ENCODE data around the gene ZNF587B. TPM values are rescaled to one million over a fixed set of nuclear protein-coding genes. Genes with fewer than 3 reads are reported as not detected.
"Not testable (repeated sequence)": the region's sequence is repeated elsewhere in the genome, so short reads cannot be mapped to it uniquely, and the experiment has no call there.

Gene ZNF587B
- total and polyA plus RNA-seq, 2 donors (not counting 1 experiment from before 2014, with no cell fraction given) = 6.5 to 12.4 TPM

- Histone ChIP-seq H3K4me3 (replicated peaks in 1 of 4; ENCODE audit: control extremely low read depth in 1 of 4, insufficient read depth in 1 of 4, low read depth in 3 of 4, low read length in 4 of 4) (peak overlapping the region; percentile 71 to 86 (median 82)), H3K9me3 (ENCODE audit: control insufficient read depth, insufficient read depth, low read depth, low read length) (no peaks in the 10 kb centered on the region), H3K36me3 (ENCODE audit: control insufficient read depth, insufficient read depth, low read length) (peaks cover 4% of the 10 kb centered on the region), H3K27ac (ENCODE audit: insufficient read depth, low read length) (peak overlapping the region; percentile 84), H3K9ac (ENCODE audit: insufficient read depth, low read length) (peak overlapping the region; percentile 81), H3K4me1 (ENCODE audit: control insufficient read depth, extremely low read depth, insufficient read depth, low read length) (no peaks in the 10 kb centered on the region), H3K4me2 (ENCODE audit: extremely low read depth, insufficient read depth, low read length) (peak overlapping the region; percentile 95), H4K20me1 (ENCODE audit: control insufficient read depth, extremely low read depth, insufficient read depth, low read length) (no peaks in the 10 kb centered on the region), H3K79me2 (ENCODE audit: control insufficient read depth, insufficient read depth, low read length) (peaks cover 30% of the 10 kb centered on the region), H2AFZ (ENCODE audit: low read length) (no peak overlapping the region), H3K27me3 (ENCODE audit: control insufficient read depth, insufficient read depth, low read length) (no peaks in the 10 kb centered on the region)
- TF ChIP-seq EZH2 (IDR thresholded peaks at IDR 0.05; ENCODE audit: low read length, missing control alignments) (no peak), CTCF (conservative IDR thresholded peaks at IDR 0.05 in 1 of 2, IDR thresholded peaks at IDR 0.05 in 1 of 2; ENCODE audit: low read depth in 1 of 2, low read length in 2 of 2) (no peak)
- DNase-seq (ENCODE audit: low read depth in 2 of 2) = peak; percentile 28 to 82
Measured at GRCh38 chr19:57850553-57851017, 20.5 kb downstream of the ZNF587B start.

- H3K79me2 ChIP-seq (ENCODE audit: control insufficient read depth, insufficient read depth, low read length) = peaks cover 31% of the 10 kb centered on the region
- H3K27ac ChIP-seq (ENCODE audit: insufficient read depth, low read length); DNase-seq (ENCODE audit: low read depth in 2 of 2); H3K9ac ChIP-seq (ENCODE audit: insufficient read depth, low read length); H3K4me1 ChIP-seq (ENCODE audit: control insufficient read depth, extremely low read depth, insufficient read depth, low read length); H3K4me3 ChIP-seq (replicated peaks in 1 of 4; ENCODE audit: control extremely low read depth in 1 of 4, insufficient read depth in 1 of 4, low read depth in 3 of 4, low read length in 4 of 4); H2AFZ ChIP-seq (ENCODE audit: low read length); H3K9me3 ChIP-seq (ENCODE audit: control insufficient read depth, insufficient read depth, low read depth, low read length); H3K4me2 ChIP-seq (ENCODE audit: extremely low read depth, insufficient read depth, low read length); H3K27me3 ChIP-seq (ENCODE audit: control insufficient read depth, insufficient read depth, low read length); H3K36me3 ChIP-seq (ENCODE audit: control insufficient read depth, insufficient read depth, low read length); H4K20me1 ChIP-seq (ENCODE audit: control insufficient read depth, extremely low read depth, insufficient read depth, low read length): not testable (repeated sequence)
Measured at GRCh38 chr19:57851812-57852603, 21.9 kb downstream of the ZNF587B start.

GRCh38 chr19:57854117-57854516, 24.0 kb downstream of the ZNF587B start:
- not testable (repeated sequence) for H3K4me3 ChIP-seq (replicated peaks in 1 of 4; ENCODE audit: control extremely low read depth in 1 of 4, insufficient read depth in 1 of 4, low read depth in 3 of 4, low read length in 4 of 4); H3K9me3 ChIP-seq (ENCODE audit: control insufficient read depth, insufficient read depth, low read depth, low read length); H3K4me2 ChIP-seq (ENCODE audit: extremely low read depth, insufficient read depth, low read length); H4K20me1 ChIP-seq (ENCODE audit: control insufficient read depth, extremely low read depth, insufficient read depth, low read length); DNase-seq (ENCODE audit: low read depth in 2 of 2); H3K9ac ChIP-seq (ENCODE audit: insufficient read depth, low read length); H3K27me3 ChIP-seq (ENCODE audit: control insufficient read depth, insufficient read depth, low read length); H3K4me1 ChIP-seq (ENCODE audit: control insufficient read depth, extremely low read depth, insufficient read depth, low read length); H3K27ac ChIP-seq (ENCODE audit: insufficient read depth, low read length); H2AFZ ChIP-seq (ENCODE audit: low read length); H3K36me3 ChIP-seq (ENCODE audit: control insufficient read depth, insufficient read depth, low read length)
- H3K79me2 ChIP-seq (ENCODE audit: control insufficient read depth, insufficient read depth, low read length) = peaks cover 31% of the 10 kb centered on the region

GRCh38 chr19:57862351-57862750, 32.3 kb downstream of the ZNF587B start:
- H3K36me3 ChIP-seq (ENCODE audit: control insufficient read depth, insufficient read depth, low read length) = peaks cover 21% of the 10 kb centered on the region
- not testable (repeated sequence) for H3K27me3 ChIP-seq (ENCODE audit: control insufficient read depth, insufficient read depth, low read length); DNase-seq (ENCODE audit: low read depth in 2 of 2); H4K20me1 ChIP-seq (ENCODE audit: control insufficient read depth, extremely low read depth, insufficient read depth, low read length); H3K4me2 ChIP-seq (ENCODE audit: extremely low read depth, insufficient read depth, low read length); H3K27ac ChIP-seq (ENCODE audit: insufficient read depth, low read length); H3K9me3 ChIP-seq (ENCODE audit: control insufficient read depth, insufficient read depth, low read depth, low read length); H3K9ac ChIP-seq (ENCODE audit: insufficient read depth, low read length); H3K4me3 ChIP-seq (replicated peaks in 1 of 4; ENCODE audit: control extremely low read depth in 1 of 4, insufficient read depth in 1 of 4, low read depth in 3 of 4, low read length in 4 of 4); H3K79me2 ChIP-seq (ENCODE audit: control insufficient read depth, insufficient read depth, low read length); H2AFZ ChIP-seq (ENCODE audit: low read length); H3K4me1 ChIP-seq (ENCODE audit: control insufficient read depth, extremely low read depth, insufficient read depth, low read length)
